ENCODE data around the gene SLC1A5.
A peak's percentile ranks its signal among the peaks of the same experiment; 100 is the strongest.
"Not testable (repeated sequence)": the region's sequence is repeated elsewhere in the genome, so short reads cannot be mapped to it uniquely, and the experiment has no call there.

SLC1A5 gene

GRCh38 chr19:46772170-46773017 is 16.0 kb downstream of the SLC1A5 start:
- DNase-seq (ENCODE audit: low read depth in 2 of 3, low spot score in 1 of 3): no peak

GRCh38 chr19:46768746-46769145 is 19.6 kb downstream of the SLC1A5 start:
- DNase-seq (ENCODE audit: low read depth in 2 of 3, low spot score in 1 of 3): not testable (repeated sequence)

DNA sequence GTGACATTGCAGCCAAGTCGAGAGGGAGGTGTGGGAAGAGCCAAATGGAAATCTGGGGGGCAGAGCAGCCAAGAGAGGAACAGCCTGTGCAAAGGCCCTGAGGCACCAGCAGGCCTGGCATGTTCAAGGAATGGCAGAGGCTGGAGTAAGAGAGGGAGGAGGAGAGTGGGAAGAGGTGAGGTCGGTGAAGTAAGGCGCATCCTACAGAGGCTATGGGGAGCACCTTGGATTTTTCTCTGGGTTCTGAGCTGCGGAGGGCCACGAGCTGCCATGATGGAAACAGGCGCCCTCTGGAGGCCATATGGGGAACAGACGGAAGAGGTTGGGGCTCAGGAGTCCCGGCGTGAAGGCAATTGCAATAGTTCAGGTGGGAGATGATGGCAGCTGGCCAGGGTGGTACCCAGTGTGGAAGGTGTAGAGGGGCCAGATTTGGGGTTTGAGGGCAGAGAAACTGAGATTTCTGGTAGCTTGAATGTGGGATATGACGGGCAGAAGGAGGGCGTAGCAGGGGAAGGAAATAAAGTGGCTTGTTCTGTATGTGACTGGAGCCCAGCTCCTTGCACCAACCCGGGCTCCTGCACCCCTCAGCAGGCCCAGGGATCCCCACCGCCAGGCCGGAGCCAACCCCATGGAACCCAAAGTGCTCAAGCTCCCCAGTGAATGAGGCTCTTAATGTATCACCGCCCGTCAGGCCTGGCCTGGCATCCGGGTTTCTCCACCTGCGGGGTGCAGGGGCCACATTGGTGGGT is 21.7 kb downstream of the SLC1A5 start:
- DNase-seq (ENCODE audit: low read depth in 2 of 3, low spot score in 1 of 3): peak in 2 of 3 donors; percentile 45 to 66

DNA sequence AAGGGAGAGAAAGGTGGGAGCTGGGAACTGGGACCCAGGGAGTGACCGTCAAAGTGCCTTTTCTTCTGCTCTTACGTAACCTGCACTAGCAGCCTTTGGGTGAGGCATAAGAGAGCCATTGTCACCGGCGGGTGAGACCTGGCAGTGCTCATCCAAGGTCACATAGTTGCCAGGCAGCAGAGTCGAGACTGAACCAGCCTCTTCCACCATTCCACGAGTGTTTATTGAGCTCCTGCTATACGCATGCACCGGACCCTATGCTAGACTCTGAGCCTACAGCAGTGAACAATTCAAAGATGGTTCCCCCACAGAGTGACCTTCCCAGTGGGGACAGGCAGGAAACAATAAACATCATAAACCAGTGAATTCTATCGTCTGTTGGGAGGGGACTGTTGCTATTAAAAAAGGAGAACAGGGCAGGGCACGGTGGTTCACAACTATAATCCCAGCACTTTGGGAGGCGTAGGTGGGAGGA is 23.5 kb downstream of the SLC1A5 start:
- no peak for DNase-seq (ENCODE audit: low read depth in 2 of 3, low spot score in 1 of 3)

DNA sequence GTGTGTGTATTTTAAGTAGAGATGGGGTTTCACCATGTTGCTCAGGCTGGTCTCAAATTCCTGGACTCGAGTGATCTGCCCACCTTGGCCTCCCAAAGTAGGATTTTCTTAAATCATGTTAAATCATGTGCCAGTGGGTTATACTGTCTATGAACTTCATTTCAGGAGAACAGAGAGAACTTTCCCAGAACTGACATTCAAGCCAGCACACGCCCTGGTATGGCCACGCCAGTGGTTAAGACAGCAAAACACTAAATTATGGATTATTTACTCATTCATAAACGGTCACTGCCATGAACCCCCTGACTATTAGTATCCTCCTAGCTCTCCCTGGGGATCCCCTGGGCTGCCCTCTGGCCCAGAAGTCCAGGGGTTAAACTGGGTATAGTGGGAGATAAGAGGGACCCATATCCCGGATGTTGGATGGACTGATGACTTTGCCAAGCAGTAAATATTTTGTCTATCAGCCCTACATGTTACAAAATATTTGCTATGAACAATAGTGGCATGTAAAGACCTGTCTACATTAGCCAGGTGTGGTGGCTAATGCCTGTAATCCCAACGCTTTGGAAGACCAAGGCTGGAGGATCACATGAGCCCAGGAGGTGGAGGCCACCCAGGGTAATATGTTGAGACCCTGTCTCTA is 26.0 kb downstream of the SLC1A5 start:
- no peak for DNase-seq (ENCODE audit: low read depth in 2 of 3, low spot score in 1 of 3)

DNA sequence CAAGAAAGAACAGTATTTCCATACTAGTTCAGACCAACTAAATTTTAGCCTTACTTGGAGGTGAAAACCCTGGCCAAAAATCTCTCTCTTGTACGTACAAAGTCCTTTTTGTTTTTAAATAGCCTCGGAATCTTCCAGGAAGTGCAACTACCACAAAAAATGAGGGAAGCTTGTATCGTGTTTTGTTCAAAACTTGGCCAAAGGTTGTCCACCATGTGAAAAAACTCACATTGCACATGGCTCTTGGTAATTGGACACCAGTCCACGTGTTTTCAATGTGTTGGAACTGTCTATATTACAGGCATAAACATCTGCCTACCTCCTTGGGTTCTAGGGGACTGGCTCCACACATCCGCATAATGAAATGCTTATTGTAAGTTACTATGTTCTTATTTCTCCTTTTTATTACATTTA is 27.0 kb downstream of the SLC1A5 start:
- DNase-seq (ENCODE audit: low read depth in 2 of 3, low spot score in 1 of 3): no peak

- DNase-seq (ENCODE audit: low read depth in 2 of 3, low spot score in 1 of 3): not testable (repeated sequence)
These were observed 27.5 kb downstream of the SLC1A5 start for GRCh38 chr19:46760897-46761296.

DNA sequence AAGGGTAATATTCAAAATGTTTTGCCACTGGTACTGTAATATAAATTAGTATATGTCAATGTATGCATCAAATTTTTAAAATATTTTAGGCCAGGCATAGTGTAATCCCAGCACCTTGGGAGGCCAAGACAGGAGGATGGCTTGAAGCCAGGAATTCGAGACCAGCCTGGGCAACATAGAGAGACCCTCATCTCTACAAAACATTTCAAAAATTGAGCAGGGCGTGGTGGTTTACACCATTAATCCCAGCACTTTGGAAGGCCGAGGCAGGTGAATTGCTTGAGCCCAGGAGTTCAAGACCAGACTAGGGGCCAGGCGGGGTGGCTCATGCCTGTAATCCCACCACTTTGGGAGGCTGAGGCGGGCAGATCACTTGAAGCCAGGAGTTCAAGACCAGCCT is 28.0 kb downstream of the SLC1A5 start:
- no peak for DNase-seq (ENCODE audit: low read depth in 2 of 3, low spot score in 1 of 3)

- no peak for DNase-seq (ENCODE audit: low read depth in 2 of 3, low spot score in 1 of 3)
These were observed 28.5 kb downstream of the SLC1A5 start for GRCh38 chr19:46759817-46760333.

DNA sequence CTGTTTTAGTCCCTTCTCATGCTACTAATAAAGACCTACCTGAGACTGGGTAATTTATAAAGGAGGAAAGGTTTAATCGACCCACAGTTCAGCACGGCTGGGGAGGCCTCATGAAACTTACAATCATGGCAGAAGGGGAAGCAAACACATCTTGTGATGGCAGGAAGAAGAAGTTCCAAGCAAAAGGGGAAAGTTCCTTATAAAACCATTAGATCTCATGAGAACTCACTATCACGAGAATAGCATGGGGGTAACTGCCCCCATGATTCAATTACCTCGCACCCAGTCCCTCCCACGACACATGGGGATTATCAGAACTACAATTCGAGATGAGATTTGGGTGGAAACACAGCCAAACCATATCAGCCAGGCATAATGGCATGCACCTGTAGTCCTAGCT is 29.2 kb downstream of the SLC1A5 start:
- DNase-seq (ENCODE audit: low read depth in 2 of 3, low spot score in 1 of 3): no peak

DNA sequence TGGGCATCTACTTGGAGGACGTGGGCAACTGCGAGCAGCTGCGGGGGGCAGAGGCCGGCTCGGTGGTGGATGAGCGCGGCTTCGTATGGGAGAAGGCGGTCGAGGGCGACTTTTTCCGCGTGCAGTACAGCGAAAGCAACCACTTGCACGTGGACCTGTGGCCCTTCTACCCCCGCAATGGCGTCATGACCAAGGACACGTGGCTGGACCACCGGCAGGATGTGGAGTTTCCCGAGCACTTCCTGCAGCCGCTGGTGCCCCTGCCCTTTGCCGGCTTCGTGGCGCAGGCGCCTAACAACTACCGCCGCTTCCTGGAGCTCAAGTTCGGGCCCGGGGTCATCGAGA is 31.9 kb downstream of the SLC1A5 start:
- no peak for DNase-seq (ENCODE audit: low read depth in 2 of 3, low spot score in 1 of 3)

- no peak for DNase-seq (ENCODE audit: low read depth in 2 of 3, low spot score in 1 of 3)
These were observed 32.4 kb downstream of the SLC1A5 start for GRCh38 chr19:46755853-46756543.

GRCh38 chr19:46755077-46755852 is 33.1 kb downstream of the SLC1A5 start:
- DNase-seq (ENCODE audit: low read depth in 2 of 3, low spot score in 1 of 3): no peak

- peak in 2 of 3 donors; percentile 55 to 59 for DNase-seq (ENCODE audit: low read depth in 2 of 3, low spot score in 1 of 3)
These were observed 34.8 kb downstream of the SLC1A5 start for GRCh38 chr19:46753420-46754155.

DNA sequence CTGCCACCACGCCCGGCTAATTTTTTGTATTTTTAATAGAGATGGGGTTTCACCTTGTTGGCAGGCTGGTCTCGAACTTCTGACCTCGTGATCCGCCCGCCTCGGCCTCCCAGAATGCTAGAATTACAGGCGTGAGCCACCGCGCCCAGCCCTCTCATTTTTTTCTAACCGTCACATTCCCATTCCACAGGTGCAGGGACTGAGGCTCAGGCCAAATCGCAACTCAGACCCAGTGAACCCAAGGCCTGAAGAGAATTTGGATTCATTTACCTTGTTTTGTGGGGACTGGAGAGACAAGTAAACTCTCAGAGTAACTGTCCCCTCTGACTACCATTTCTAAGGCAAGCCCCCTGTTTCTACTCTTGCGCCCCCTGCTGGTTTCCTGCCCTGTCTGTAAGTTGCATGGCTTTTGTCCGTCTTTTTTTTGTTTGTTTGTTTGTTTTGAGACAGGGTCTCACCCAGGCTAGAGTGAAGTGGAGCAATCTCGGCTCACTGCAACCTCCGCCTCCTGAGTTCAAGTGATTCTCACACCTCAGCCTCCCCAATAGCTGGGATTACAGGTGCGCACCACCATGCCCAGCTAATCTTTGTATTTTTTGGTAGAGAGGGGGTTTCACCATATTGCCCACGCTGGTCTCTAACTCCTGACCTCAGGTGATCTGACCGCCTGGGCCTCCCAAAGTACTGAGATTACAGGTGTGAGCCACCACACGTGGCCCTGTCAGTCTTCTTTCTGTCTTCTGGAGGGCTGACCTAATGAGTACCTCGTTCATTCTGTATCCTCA is 39.9 kb downstream of the SLC1A5 start:
- DNase-seq (ENCODE audit: low read depth in 2 of 3, low spot score in 1 of 3): peak; percentile 51 to 82 (median 76)

GRCh38 chr19:46746281-46747057 is 41.9 kb downstream of the SLC1A5 start, which contains the start of gene STRN4:
TSS of gene STRN4 (minus strand) at chr19:46746450. CDS start at chr19:46746430, 20 bp downstream.
- DNase-seq (ENCODE audit: low read depth in 2 of 3, low spot score in 1 of 3): peak in 1 of 3 donors; percentile 49

DNA sequence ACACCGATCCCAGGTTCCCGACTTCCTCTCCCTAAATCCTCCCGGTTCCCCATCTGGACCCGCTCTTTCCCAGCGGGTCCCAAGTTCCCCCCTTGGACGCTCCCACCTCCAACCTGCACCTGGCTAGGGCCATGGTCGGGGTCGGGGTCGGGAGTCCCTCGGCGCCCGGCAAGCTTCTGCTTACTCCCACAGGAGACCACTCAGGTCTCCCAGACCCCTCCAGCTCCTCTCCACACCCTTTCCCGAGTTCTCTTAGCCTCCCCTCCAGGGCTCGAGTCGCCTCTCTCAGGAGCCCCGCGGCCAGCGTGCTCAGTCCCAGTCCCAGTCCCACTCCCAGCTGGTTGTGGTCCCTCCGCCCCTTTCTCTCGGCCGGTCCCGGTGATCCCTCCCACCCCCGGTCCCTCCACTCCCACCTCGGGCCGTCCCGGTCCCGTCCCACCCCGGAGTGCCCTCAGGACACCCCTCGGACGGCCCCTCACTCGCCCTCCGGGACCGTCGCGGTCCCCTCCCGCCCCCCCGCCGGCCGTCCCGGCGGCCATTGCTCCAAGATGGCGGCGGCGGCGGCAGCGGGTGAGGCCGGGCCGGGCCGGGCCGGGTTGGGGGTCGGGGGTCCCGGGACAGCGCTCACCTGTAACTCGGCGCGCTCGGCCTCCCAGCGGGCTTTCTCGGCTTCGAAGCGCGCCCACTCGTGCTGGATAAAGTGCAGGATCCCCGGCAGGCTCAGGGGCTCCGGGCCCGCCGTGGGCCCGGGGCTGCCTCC is 42.7 kb downstream of the SLC1A5 start, which contains the start of gene FKRP:
FKRP (plus strand) TSS at position 537 of the 760 bp plus-strand sequence. CDS start 9,394 bp downstream, outside the sequence.
- peak in 1 of 3 donors; percentile 23 for DNase-seq (ENCODE audit: low read depth in 2 of 3, low spot score in 1 of 3)
